Measurements from ENCODE around the gene GNA12. TPM values are rescaled to one million over a fixed set of nuclear protein-coding genes. Genes with fewer than 3 reads are reported as not detected.

Gene GNA12
- total and polyA plus RNA-seq, 10 of the 15 experiments (the other 5 are each of a cell fraction or from before 2014, with no cell fraction given): 1.9 to 51.8 (median 12.6) TPM

DNA sequence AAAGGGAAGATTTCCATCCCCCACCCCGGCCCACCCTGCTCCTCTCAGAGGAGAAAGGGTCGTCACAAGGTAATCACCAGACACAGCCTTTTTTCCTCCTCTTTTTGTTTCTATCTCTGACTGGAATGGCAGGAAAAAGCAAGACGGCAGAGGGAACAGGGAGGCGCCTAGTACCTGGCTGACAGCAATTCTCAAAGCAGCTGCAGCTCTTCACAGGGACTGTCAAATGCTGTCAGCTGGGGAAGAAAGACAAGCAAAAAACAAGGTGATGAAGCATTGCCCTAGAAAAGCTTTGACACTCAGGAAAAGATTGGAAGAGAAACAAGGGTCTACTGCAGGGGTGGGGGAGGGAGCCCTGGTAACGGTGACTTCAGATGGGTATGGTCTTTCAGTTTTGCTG lies 52.7 kb downstream of the GNA12 start (continued):
- no peak for TF ChIP-seq SUPT20H (IDR thresholded peaks at IDR 0.05; ENCODE audit: borderline replicate concordance, control insufficient read depth, low read depth, low read length)
- no peak for TF ChIP-seq BRCA1 (IDR thresholded peaks at IDR 0.05; ENCODE audit: low read depth, low read length)
- no peak for TF ChIP-seq EP300 (IDR thresholded peaks at IDR 0.05; ENCODE audit: borderline replicate concordance in 1 of 2, control insufficient read depth in 1 of 2, low read depth in 2 of 2, low read length in 2 of 2)
- TF ChIP-seq CBX3 (IDR thresholded peaks at IDR 0.05; ENCODE audit: borderline replicate concordance, low read depth): no peak
- TF ChIP-seq, protein P1, sequence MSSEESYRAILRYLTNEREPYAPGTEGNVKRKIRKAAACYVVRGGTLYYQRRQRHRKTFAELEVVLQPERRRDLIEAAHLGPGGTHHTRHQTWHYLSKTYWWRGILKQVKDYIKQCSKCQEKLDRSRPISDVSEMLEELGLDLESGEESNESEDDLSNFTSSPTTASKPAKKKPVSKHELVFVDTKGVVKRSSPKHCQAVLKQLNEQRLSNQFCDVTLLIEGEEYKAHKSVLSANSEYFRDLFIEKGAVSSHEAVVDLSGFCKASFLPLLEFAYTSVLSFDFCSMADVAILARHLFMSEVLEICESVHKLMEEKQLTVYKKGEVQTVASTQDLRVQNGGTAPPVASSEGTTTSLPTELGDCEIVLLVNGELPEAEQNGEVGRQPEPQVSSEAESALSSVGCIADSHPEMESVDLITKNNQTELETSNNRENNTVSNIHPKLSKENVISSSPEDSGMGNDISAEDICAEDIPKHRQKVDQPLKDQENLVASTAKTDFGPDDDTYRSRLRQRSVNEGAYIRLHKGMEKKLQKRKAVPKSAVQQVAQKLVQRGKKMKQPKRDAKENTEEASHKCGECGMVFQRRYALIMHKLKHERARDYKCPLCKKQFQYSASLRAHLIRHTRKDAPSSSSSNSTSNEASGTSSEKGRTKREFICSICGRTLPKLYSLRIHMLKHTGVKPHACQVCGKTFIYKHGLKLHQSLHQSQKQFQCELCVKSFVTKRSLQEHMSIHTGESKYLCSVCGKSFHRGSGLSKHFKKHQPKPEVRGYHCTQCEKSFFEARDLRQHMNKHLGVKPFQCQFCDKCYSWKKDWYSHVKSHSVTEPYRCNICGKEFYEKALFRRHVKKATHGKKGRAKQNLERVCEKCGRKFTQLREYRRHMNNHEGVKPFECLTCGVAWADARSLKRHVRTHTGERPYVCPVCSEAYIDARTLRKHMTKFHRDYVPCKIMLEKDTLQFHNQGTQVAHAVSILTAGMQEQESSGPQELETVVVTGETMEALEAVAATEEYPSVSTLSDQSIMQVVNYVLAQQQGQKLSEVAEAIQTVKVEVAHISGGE (CRISPR knock-in tag; IDR thresholded peaks at IDR 0.05): no peak

DNA sequence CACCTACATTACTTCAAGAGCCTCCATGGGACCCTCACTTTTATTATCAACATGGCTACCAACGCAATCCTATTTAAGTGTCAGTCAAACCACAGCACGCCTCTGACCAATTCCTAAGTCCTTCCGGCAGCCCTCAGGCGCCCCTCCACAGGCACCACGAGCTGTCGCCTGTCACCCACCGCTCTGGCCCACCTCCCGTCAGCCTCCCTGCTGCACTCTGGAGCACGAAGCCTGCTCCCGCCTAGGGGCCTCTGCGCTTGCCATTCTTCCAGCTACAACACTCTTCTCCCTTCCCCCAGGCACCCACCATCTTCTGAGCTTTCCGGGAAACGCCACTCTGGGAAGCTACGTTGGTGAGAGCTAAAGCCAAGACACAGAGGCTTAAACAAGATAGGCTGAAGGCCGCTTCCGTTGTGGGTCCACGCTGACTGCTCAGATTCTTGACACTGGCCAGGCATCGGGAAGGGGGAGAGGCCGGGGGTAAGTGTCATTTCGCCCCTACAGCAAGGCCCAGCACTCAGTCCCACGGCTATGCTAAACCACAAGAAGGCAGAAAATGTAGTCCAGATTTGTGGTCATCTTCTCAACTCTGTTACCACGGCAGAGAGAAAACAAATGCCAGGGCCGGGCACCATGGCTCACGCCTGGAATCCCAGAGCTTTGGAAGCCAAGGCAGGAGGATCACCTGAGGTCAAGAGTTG lies 56.7 kb downstream of the GNA12 start:
- Histone ChIP-seq H4K20me1 (ENCODE audit: control insufficient read depth, insufficient read depth) (no peaks in the 10 kb centered on the region), H3K27ac (ENCODE audit: control insufficient read depth, insufficient read depth) (no peak overlapping the region), H3K36me3 (ENCODE audit: control insufficient read depth in 2 of 2, insufficient read depth in 2 of 2, low read length in 1 of 2) (peaks cover 0 to 8% of the 10 kb centered on the region in 2 experiments; a peak in 3 of 4 replicates), H3K9ac (ENCODE audit: control insufficient read depth, insufficient read depth, low read length) (no peak overlapping the region), H3K4me3 (no peak overlapping the region), H3K79me2 (ENCODE audit: control insufficient read depth, insufficient read depth, low read length) (no peaks in the 10 kb centered on the region), H3K4me2 (ENCODE audit: control insufficient read depth, insufficient read depth) (no peak overlapping the region), H2AFZ (ENCODE audit: control insufficient read depth, low read depth, low read length) (no peak overlapping the region), H3K9me3 (replicated peaks; ENCODE audit: control insufficient read depth, insufficient read depth, low read length) (no peaks in the 10 kb centered on the region), H3K4me1 (ENCODE audit: control insufficient read depth, insufficient read depth, low read length) (no peaks in the 10 kb centered on the region), H3K27me3 (replicated peaks in 1 of 2; ENCODE audit: control insufficient read depth in 2 of 2, insufficient read depth in 2 of 2, low read length in 1 of 2) (no peaks in the 10 kb centered on the region)
- SMC1A ChIA-PET (ENCODE audit: uncharacterized antibody, unreplicated experiment): interaction anchor here (3.0 to 4.4 kb wide), 4 partner anchors 8 to 58 kb away, joined by 12 to 45 read pairs (median 16); no protein-coding TSS in a partner anchor
- FAIRE-seq (no peak), DNase-seq (ENCODE audit: low read depth, low spot score) (no peak), ATAC-seq (no peak)
- intact Hi-C loops (cut with micrococcal nuclease; ENCODE audit: unreplicated experiment) (no loop called here), in situ Hi-C loops (cut with MboI) (no loop called here)
- 96% methylated on average over 24 of the region's 24 CpGs for WGBS (ENCODE audit: insufficient coverage, insufficient replicate concordance, low lambda C conversion rate, missing lambda C conversion rate)
- POLR2A ChIA-PET: interaction anchor here (1.0 to 2.6 kb wide), 3 partner anchors 11 to 32 kb away, joined by 3 to 19 read pairs (median 4); no protein-coding TSS in a partner anchor
- RAD21 ChIA-PET (ENCODE audit: unreplicated experiment): interaction anchor here (0.9 to 3.5 kb wide), 3 partner anchors 13 to 77 kb away, joined by 3 to 27 read pairs (median 3); no protein-coding TSS in a partner anchor
- BruUV-seq (replicated peaks): no TSS peak
- CTCF ChIA-PET: interaction anchor here (0.7 to 2.5 kb wide), 7 partner anchors 12 to 509 kb away, joined by 3 to 9 read pairs (median 3); no protein-coding TSS in a partner anchor
- TF ChIP-seq TCF12 (IDR thresholded peaks at IDR 0.05; ENCODE audit: low read depth, low read length) (no peak), SIN3A (IDR thresholded peaks at IDR 0.05; ENCODE audit: low read depth, low read length) (no peak), ATF7 (IDR thresholded peaks at IDR 0.05; ENCODE audit: low read depth) (no peak), SRF (IDR thresholded peaks at IDR 0.05; ENCODE audit: low read depth in 2 of 2, low read length in 2 of 2) (no peak)
- TF ChIP-seq, protein P2, sequence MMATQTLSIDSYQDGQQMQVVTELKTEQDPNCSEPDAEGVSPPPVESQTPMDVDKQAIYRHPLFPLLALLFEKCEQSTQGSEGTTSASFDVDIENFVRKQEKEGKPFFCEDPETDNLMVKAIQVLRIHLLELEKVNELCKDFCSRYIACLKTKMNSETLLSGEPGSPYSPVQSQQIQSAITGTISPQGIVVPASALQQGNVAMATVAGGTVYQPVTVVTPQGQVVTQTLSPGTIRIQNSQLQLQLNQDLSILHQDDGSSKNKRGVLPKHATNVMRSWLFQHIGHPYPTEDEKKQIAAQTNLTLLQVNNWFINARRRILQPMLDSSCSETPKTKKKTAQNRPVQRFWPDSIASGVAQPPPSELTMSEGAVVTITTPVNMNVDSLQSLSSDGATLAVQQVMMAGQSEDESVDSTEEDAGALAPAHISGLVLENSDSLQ (IDR thresholded peaks at IDR 0.05): no peak
- TF ChIP-seq, protein P3, sequence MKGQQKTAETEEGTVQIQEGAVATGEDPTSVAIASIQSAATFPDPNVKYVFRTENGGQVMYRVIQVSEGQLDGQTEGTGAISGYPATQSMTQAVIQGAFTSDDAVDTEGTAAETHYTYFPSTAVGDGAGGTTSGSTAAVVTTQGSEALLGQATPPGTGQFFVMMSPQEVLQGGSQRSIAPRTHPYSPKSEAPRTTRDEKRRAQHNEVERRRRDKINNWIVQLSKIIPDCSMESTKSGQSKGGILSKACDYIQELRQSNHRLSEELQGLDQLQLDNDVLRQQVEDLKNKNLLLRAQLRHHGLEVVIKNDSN (IDR thresholded peaks at IDR 0.05; ENCODE audit: borderline replicate concordance, extremely low read length, insufficient read depth, low read depth, low read length): no peak
- TF ChIP-seq, protein P1 (CRISPR knock-in tag; IDR thresholded peaks at IDR 0.05): no peak
